Adipocyte (in vitro differentiated cells): Measurements from ENCODE around the gene CACNG3.

ENCODE experiments used
- DNase-seq: peaks from one replicate; pipeline ENCODE4 v3.0.0-alpha.2; 2015; ENCODE audit warnings: low read depth
- H3K27me3 ChIP-seq: replicated peaks from 2 replicates; pipeline ENCODE4 v1.7.0; 2013; ENCODE audit warnings: mild to moderate bottlenecking, low read length, moderate library complexity; ENCODE audit not compliant: control insufficient read depth, insufficient read depth
- H3K36me3 ChIP-seq: 2 replicates; pipeline ENCODE4 v1.7.0; 2013; ENCODE audit warnings: low read length, mild to moderate bottlenecking, moderate library complexity; ENCODE audit not compliant: control insufficient read depth, insufficient read depth, severe bottlenecking
- H3K4me1 ChIP-seq: 2 replicates; pipeline ENCODE4 v1.7.0; 2013; ENCODE audit warnings: mild to moderate bottlenecking, low read length, moderate library complexity; ENCODE audit not compliant: control insufficient read depth, insufficient read depth
- H3K4me3 ChIP-seq: 2 replicates; pipeline ENCODE4 v1.7.0; 2013; ENCODE audit warnings: mild to moderate bottlenecking, low read length, moderate library complexity
- H3K9ac ChIP-seq: 2 replicates; pipeline ENCODE4 v1.7.0; 2013; ENCODE audit warnings: mild to moderate bottlenecking, low read length, moderate library complexity
- H3K9me3 ChIP-seq: 2 replicates; pipeline ENCODE4 v1.7.0; 2013; ENCODE audit warnings: mild to moderate bottlenecking, low read length, moderate library complexity; ENCODE audit not compliant: control insufficient read depth

Gene CACNG3

DNA sequence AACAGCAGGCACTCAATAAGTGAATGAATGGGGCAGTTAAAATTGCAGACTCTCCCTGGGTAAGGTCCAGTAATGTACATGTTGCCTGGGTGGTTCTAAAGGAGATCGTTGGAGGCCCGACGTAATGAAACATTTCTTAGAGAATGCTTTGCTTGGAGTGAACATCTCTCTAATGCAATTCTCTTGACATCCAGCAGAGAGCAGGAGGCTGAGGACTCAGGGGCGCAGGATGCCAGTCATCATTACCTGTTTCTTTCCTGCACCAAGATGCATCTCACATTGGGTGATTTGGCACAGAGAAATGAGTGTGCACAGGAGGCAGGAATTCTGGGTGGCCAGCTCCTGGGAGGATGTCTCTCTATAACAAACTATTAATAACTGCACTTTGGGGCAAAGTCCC is 152.9 kb downstream of the CACNG3 start:
- Histone ChIP-seq H3K9ac (no peak overlapping the region), H3K27me3 (no peaks in the 10 kb centered on the region), H3K9me3 (peaks cover 4% of the 10 kb centered on the region), H3K4me1 (no peaks in the 10 kb centered on the region), H3K36me3 (no peaks in the 10 kb centered on the region), H3K4me3 (no peak overlapping the region)
- no peak for DNase-seq
